ENCODE measurements around the gene HSPA6.

GRCh38 chr1:161491472-161491871, 32.9 kb upstream of the HSPA6 start:
- TF ChIP-seq POLR2A (IDR thresholded peaks at IDR 0.05) (no peak), CTCF (IDR thresholded peaks at IDR 0.05) (no peak)
